ENCODE data around the gene IFNGR2. TPM values are rescaled to one million over a fixed set of nuclear protein-coding genes. Genes with fewer than 3 reads are reported as not detected.

Gene IFNGR2
- total and polyA plus RNA-seq, 12 donors: 27.4 to 71.3 (median 35.3) TPM

DNA sequence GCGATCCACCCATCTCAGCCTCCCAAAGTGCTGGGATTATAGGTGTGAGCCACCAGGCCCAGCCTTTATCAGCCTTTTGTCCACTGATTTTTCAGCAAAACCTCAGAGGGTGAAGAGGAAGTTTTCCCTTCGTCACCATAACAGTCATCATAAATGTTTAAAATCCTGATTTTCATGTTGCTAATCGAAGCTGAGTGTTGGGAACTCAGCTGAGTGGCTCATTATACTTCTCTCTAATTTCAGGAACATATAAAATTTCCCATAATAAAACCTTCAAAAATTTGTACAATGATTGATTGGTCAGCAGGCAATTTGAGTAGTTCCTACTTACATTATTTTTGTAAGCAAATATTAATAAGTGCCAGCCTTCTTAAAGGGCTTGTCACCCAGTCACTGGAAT lies 31.8 kb upstream of the IFNGR2 start:
- TF ChIP-seq, protein P1, sequence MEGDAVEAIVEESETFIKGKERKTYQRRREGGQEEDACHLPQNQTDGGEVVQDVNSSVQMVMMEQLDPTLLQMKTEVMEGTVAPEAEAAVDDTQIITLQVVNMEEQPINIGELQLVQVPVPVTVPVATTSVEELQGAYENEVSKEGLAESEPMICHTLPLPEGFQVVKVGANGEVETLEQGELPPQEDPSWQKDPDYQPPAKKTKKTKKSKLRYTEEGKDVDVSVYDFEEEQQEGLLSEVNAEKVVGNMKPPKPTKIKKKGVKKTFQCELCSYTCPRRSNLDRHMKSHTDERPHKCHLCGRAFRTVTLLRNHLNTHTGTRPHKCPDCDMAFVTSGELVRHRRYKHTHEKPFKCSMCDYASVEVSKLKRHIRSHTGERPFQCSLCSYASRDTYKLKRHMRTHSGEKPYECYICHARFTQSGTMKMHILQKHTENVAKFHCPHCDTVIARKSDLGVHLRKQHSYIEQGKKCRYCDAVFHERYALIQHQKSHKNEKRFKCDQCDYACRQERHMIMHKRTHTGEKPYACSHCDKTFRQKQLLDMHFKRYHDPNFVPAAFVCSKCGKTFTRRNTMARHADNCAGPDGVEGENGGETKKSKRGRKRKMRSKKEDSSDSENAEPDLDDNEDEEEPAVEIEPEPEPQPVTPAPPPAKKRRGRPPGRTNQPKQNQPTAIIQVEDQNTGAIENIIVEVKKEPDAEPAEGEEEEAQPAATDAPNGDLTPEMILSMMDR (IDR thresholded peaks at IDR 0.05): no peak
- ATAC-seq: no peak
- H3K27ac ChIP-seq: peak overlapping the region in 1 of 10 donors; percentile 10
- H3K4me1 ChIP-seq: peaks cover 0 to 40% (median 7%) of the 10 kb centered on the region in 9 donors
- no peak overlapping the region for H3K4me3 ChIP-seq
- 87 to 91% methylated on average over 3 of the region's 3 CpGs for WGBS, 2 donors
- no peak for DNase-seq
- H3K36me3 ChIP-seq: no peaks in the 10 kb centered on the region
- intact Hi-C loops (cut with DNase I): loop anchor here in 3 of 10 donors (5.0 to 10.0 kb wide), 3 partner anchors 73 to 174 kb away; no protein-coding TSS in a partner anchor
- H3K9me3 ChIP-seq: peaks cover 0 to 31% (median 13%) of the 10 kb centered on the region in 11 donors
- no peaks in the 10 kb centered on the region for H3K27me3 ChIP-seq

DNA sequence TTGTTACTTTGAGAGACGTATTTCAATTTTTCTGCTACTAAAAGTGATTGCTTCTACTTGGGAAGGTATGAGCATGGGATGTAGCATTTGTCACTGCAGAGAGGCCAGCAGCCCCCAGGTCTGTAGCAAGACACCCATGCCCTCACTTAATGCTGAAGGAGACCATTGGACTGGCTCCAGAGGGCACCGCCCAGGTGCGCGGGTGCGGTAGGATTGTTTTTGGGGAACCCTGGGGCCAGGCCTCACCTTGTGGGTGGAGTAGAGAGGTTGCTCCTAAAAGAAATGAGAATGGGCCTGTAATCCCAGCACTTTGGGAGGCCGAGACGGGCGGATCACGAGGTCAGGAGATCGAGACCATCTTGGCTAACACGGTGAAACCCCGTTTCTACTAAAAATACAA lies 30.6 kb upstream of the IFNGR2 start:
- Histone ChIP-seq H3K27me3 (no peaks in the 10 kb centered on the region), H3K27ac (peak overlapping the region in 1 of 10 donors; percentile 90), H3K4me1 (peaks cover 0 to 40% (median 7%) of the 10 kb centered on the region in 9 donors), H3K9me3 (peaks cover 0 to 21% (median 3%) of the 10 kb centered on the region in 11 donors), H3K36me3 (no peaks in the 10 kb centered on the region), H3K4me3 (no peak overlapping the region)
- TF ChIP-seq, protein P1 (IDR thresholded peaks at IDR 0.05): no peak
- WGBS, 2 donors: 94 to 98% methylated on average over 12 of the region's 12 CpGs
- ATAC-seq (no peak), DNase-seq (no peak)
- intact Hi-C loops (cut with DNase I): loop anchor here in 3 of 10 donors (5.0 to 10.0 kb wide), 3 partner anchors 72 to 175 kb away; no protein-coding TSS in a partner anchor

DNA sequence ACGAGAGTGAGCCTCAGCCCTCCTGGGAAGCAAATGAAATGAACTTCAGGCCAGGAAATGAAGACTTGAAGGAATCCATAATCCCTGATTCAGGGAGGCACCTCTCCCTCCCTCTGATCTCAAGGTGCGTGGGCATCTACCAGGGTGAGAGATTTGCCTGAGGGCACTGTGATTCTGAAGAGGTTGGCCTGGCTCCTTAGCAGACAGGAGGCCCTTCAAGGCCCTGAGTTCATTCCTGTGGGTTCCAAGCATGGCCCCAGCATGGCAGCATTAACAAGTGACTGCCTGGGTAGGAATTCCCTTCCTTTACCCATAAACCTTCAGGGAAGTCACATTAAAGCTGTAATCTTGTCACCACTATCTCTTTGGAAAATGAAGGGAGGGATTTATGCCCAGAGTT lies 29.8 kb upstream of the IFNGR2 start:
- Histone ChIP-seq H3K9me3 (peaks cover 0 to 12% (median 0%) of the 10 kb centered on the region in 11 donors), H3K27me3 (no peaks in the 10 kb centered on the region), H3K36me3 (no peaks in the 10 kb centered on the region), H3K4me1 (peaks cover 0 to 38% (median 7%) of the 10 kb centered on the region in 9 donors), H3K4me3 (no peak overlapping the region), H3K27ac (peak overlapping the region in 5 of 10 donors; percentile 11 to 90 (median 60))
- WGBS, 2 donors: 83 to 88% methylated on average over 2 of the region's 2 CpGs
- intact Hi-C loops (cut with DNase I): loop anchor here in 3 of 10 donors (5.0 to 10.0 kb wide), 3 partner anchors 71 to 176 kb away; no protein-coding TSS in a partner anchor
- DNase-seq (no peak), ATAC-seq (no peak)
- TF ChIP-seq, protein P1 (IDR thresholded peaks at IDR 0.05): no peak

DNA sequence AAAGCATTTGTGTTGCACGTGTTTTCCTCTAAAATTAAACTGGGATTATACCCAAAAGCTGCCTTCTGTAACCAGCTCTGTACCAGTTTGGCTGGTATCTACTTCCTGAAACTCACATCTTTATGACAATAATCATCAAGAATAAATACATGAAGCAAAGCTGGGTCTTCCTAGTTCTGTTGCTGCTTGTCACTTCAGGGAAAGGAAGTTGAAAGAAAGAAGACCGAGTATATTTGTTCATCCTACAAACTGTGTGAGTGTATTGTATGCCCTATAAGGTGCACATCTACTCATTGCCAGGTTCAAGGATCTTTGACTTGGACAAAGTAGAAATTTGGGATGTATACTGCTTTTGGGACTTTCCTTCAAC lies 29.1 kb upstream of the IFNGR2 start:
- intact Hi-C loops (cut with DNase I): loop anchor here in 9 of 10 donors (1.0 to 10.0 kb wide), 7 partner anchors 71 to 177 kb away; no protein-coding TSS in a partner anchor
- ATAC-seq: peak in 5 of 8 donors; percentile 15 to 50 (median 31)
- peak overlapping the region in 4 of 10 donors; percentile 11 to 90 (median 48) for H3K27ac ChIP-seq
- no peak for DNase-seq
- 67 to 68% methylated on average over 2 of the region's 2 CpGs for WGBS, 2 donors
- H3K4me3 ChIP-seq: no peak overlapping the region
- TF ChIP-seq, protein P1 (IDR thresholded peaks at IDR 0.05): no peak
- peaks cover 0 to 7% (median 0%) of the 10 kb centered on the region in 11 donors for H3K9me3 ChIP-seq
- H3K27me3 ChIP-seq: no peaks in the 10 kb centered on the region
- no peaks in the 10 kb centered on the region for H3K36me3 ChIP-seq
- peaks cover 0 to 41% (median 7%) of the 10 kb centered on the region in 9 donors for H3K4me1 ChIP-seq

All from heart right ventricle (tissue), 16 donors.